NCI-H2196 treated with DMSO at 0.1 percent for 48 hours (cell line): Measurements from ENCODE around the gene SMIM44.

Source experiments
- DNase-seq: peaks from one replicate; lab custom pipeline; 2025; ENCODE audit not compliant: unreplicated experiment; lab: John Stamatoyannopoulos, UW

Gene SMIM44

DNA sequence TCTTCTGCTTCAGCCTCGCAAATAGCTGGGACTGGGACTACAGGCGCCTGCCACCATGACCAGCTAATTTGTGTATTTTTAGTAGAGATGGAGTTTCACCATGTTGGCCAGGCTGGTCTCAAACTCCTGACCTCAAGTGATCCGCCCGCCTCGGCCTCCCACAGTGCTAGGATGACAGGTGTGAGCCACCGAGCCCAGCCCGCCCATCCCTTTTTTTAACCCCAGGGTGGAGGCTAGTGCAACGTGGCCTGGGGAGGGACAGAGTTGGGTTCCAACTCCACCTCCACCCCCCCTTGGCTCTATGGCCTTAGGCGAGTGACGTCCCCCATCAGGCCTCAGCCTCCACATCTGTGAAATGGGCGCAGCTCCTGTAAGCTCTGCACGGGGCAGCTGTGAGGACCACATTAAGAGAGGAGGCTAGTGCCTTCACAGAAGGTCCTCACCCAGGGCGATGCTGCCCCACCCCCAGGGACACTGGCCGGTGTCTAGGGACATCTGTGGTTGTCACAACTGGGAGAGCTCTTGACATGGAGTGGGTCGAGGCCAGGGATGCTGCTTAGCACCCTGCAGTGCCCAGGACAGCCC lies 40.7 kb downstream of the SMIM44 start:
- DNase-seq, result no peak

DNA sequence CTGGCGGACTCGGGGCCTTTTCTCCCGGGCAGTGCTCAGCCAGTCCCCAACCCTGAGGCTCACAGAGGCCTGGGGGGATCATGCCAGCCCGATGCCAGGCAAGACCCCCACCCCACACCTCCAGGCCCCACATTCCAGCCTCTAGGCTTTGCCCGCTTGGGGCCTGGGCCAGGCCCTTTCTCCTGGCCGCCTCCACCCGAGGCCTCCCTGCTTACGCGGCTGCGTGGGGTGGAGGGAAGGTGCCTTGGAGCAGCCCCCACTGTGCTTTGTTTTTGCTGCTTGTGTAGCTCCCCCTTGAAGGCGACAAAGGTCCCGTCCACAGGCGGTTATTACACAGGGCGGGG lies 41.3 kb downstream of the SMIM44 start:
- DNase-seq, result no peak

DNA sequence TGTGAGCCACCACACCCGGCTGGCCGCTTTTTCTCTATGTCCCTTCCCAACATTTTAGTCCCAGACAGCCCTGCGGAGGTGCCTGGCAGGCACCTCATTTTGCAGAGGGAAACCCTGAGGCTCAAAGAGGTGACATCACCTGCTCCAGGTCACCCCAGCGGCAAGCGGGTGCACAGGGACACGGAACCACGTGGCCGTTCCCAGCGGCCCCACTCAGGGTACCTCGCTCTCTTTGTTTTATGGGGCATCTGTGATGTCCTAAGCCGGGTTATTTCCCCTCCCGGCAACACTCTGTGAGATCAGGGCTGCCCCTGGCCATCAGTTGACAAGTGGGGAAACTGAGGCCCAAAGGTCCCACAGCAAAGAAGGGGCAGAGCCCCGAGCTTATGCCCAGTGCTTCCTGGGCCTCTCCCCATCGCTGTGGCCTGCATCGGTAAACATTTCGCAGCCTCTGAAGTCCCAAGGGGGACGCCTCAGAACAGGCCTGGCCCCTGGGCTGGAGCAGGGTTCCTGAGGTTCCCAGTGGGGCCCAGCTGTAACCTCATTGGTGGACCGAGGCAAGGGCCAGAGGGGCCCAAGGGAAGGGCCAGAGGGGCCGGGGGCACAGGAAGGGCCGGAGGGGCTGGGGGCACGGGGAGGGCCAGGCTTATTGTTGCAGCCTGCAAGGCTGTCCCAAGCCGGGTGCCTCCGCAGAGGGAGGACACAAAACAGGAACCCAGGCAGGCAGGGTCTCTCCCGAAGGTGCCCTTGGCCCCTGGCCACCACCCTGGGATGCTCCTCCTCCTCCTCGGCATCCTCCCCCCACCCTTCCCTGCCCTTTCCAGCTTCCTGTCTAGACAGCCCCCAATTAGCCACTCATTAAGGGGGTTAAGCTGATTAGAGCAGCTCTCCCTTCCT lies 41.9 kb downstream of the SMIM44 start:
- DNase-seq, result no peak

DNA sequence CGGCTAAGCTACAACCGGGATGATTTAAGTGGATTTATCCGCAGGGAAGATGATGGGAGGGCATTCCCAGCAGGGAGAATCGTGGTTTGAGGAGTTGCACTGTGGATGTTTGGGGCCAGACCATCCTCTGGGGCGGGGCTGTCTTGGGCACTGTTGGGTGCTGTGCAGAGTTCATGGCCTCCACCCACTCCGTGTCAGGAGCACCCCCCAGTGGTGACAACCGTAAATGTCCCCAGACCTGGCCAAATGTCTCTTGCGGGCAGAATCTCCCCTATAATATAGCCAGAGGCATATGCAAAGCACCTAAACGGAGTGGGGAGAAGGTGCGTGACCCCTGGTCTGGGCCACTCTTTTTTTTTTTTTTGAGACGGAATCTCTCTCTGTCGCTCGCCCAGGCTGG lies 43.2 kb downstream of the SMIM44 start:
- DNase-seq, result no peak

- peak; percentile 91 for DNase-seq
Measured at GRCh38 chr19:3434630-3435553, 48.3 kb downstream of the SMIM44 start.

GRCh38 chr19:3433805-3434540 lies 49.3 kb downstream of the SMIM44 start:
- no peak for DNase-seq

DNA sequence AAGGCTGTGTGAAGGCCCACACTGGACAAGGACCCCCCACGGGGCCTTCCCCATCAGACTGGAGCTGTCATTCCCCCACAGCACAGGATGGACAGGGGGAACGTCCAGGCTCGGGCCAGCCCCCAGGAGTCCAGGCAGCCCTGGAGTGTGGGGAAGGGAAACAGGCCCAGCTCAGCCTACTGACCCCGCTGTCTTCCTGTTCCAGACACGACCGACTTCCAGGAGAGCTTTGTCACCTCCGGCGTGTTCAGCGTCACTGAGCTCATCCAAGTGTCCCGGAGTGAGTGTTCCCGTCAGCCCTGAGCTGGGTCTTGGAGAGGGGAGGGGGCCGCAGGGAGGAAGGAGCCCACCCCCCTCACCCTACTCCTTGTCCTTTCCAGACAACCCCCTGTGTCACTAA lies 49.9 kb downstream of the SMIM44 start:
- DNase-seq, result no peak
